ENCODE data around the gene SHANK1. TPM values are rescaled to one million over a fixed set of nuclear protein-coding genes. Genes with fewer than 3 reads are reported as not detected.
A peak's percentile ranks its signal among the peaks of the same experiment; 100 is the strongest.

The SHANK1 gene
- total RNA-seq, 4 donors from 2014 or later: 0.10 to 0.45 TPM; not detected in 2

DNA sequence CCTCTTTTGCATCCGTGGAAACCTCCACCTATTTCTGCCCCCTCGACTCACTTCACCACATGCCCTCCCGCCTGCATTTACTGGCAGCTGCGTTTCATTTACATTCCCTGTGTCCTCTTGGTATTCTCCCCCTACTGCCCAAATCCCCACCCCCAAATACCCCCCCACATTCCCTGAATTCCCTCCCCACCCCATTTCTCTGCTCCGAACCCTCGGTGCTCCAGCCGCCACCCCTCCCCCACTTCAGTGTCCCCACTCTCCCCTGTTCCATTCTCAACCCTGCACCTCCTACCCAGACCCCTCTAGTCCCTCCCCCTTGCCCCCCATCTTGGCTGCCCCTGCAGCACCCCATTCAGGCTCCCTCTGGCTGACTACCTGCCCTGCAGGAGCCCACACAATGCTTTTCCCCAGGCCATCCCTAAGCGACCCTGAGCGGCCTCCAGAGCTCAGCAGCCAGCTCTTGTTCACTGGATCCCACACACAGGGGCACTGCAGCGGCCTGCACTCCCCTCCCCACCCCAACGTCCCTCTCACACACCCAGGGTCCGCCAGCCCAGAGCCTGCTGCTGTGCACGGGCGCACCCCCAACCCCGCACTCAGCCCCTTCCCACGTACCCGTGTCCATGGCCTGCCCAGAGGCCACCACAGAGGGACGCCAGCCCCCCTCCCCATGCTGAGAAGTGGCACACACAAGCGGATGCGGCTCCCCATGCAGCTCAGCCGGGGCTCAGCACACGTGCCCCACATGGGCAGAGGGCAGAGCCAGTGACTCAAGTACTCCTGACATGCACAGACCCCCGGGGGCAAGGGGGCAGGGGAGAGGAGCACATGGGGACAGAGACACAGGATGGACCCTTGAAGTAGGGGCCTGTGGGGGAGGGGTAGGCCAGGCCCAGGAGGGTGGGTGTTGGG, 26.3 kb downstream of the SHANK1 start:
- TF ChIP-seq, protein P1, sequence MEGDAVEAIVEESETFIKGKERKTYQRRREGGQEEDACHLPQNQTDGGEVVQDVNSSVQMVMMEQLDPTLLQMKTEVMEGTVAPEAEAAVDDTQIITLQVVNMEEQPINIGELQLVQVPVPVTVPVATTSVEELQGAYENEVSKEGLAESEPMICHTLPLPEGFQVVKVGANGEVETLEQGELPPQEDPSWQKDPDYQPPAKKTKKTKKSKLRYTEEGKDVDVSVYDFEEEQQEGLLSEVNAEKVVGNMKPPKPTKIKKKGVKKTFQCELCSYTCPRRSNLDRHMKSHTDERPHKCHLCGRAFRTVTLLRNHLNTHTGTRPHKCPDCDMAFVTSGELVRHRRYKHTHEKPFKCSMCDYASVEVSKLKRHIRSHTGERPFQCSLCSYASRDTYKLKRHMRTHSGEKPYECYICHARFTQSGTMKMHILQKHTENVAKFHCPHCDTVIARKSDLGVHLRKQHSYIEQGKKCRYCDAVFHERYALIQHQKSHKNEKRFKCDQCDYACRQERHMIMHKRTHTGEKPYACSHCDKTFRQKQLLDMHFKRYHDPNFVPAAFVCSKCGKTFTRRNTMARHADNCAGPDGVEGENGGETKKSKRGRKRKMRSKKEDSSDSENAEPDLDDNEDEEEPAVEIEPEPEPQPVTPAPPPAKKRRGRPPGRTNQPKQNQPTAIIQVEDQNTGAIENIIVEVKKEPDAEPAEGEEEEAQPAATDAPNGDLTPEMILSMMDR (IDR thresholded peaks at IDR 0.05): no peak
- no peak for TF ChIP-seq POLR2A (IDR thresholded peaks at IDR 0.05)
- no peaks in the 10 kb centered on the region for H3K4me1 ChIP-seq
- no peak for DNase-seq
- H3K4me3 ChIP-seq (replicated peaks in 1 of 3): no peak overlapping the region
- H3K27ac ChIP-seq: no peak overlapping the region
- 6 to 17% methylated on average over 14 to 19 of the region's 23 CpGs for WGBS, 2 donors
- H3K36me3 ChIP-seq: no peaks in the 10 kb centered on the region
- peaks cover 5% of the 10 kb centered on the region for H3K27me3 ChIP-seq
- intact Hi-C loops (cut with DNase I): no loop called here
- H3K9me3 ChIP-seq: no peaks in the 10 kb centered on the region

DNA sequence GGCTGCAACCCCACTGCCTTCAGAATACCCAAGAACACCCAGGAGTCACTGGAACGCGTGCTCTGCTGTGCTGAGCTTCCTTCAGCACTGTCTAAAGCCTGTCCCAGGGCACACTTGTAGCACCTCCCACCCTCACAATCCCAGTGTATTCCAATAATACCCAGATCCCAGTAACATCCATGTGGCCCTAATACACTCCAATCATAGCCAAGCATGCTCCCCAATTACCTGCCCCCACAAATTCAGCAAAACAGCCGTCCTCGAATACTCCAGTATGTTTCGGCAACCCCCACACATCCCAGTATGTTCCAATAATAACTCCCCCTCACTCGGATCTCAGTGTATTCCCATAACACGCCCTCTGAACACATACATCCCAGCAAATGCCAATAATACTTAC, 29.2 kb downstream of the SHANK1 start:
- no peak overlapping the region for H3K4me3 ChIP-seq (replicated peaks in 1 of 3)
- intact Hi-C loops (cut with DNase I): no loop called here
- H3K27ac ChIP-seq: no peak overlapping the region
- WGBS, 2 donors: 73 to 77% methylated on average over 7 of the region's 7 CpGs
- H3K27me3 ChIP-seq: peaks cover 1% of the 10 kb centered on the region
- H3K9me3 ChIP-seq: no peaks in the 10 kb centered on the region
- DNase-seq: no peak
- H3K4me1 ChIP-seq: no peaks in the 10 kb centered on the region
- TF ChIP-seq POLR2A (IDR thresholded peaks at IDR 0.05): no peak
- H3K36me3 ChIP-seq: no peaks in the 10 kb centered on the region

- 60 to 67% methylated on average over 3 to 15 of the region's 19 CpGs for WGBS, 2 donors
- no peaks in the 10 kb centered on the region for H3K36me3 ChIP-seq
- no peaks in the 10 kb centered on the region for H3K27me3 ChIP-seq
- no peak overlapping the region for H3K27ac ChIP-seq
- no peaks in the 10 kb centered on the region for H3K4me1 ChIP-seq
- no peak overlapping the region for H3K4me3 ChIP-seq (replicated peaks in 1 of 3)
- DNase-seq: no peak
- intact Hi-C loops (cut with DNase I): no loop called here
- TF ChIP-seq, protein P1 (IDR thresholded peaks at IDR 0.05): no peak
- TF ChIP-seq POLR2A (IDR thresholded peaks at IDR 0.05): no peak
- no peaks in the 10 kb centered on the region for H3K9me3 ChIP-seq
These were observed 30.8 kb downstream of the SHANK1 start for GRCh38 chr19:50688766-50689165.

DNA sequence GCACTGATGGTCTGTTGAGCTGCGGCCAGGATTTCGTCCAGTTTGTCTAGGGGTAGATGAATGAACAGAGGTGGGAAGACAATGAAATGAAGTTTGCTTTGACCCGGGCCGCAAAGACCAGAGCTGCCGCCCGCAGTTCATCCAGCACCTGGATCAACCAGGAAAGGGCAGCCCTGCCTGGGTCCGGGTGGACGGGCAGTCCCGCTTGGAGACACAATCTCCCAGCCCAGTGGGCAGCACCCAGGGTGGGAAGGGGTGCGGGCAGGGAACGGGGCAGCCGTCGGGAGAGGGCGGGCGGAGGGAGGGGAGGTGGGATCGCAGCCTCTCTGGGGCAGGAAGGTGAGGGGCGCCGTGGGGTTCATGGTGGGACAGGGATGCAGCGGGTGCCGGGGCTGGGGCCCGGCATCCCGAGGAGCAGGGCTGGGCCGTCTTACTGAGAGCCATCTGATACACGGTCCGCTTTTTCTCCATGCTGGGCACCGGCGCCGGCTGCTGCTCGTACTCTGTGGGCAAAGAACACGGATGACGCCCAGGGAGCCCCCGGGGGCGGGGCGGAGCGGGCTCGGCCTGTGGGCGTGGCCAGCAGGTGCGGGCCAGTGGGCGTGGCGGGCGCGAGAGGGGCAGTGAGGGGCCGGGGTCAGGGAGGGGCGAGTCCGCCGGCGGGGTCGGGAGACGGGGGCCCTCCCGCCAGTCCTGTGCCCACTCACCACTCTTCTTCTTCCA, 33.1 kb downstream of the SHANK1 start:
- H3K4me3 ChIP-seq (replicated peaks in 1 of 3): no peak overlapping the region
- H3K27ac ChIP-seq: no peak overlapping the region
- TF ChIP-seq, protein P1 (IDR thresholded peaks at IDR 0.05): no peak
- no peak for TF ChIP-seq POLR2A (IDR thresholded peaks at IDR 0.05)
- no peaks in the 10 kb centered on the region for H3K27me3 ChIP-seq
- no peaks in the 10 kb centered on the region for H3K36me3 ChIP-seq
- H3K9me3 ChIP-seq: no peaks in the 10 kb centered on the region
- intact Hi-C loops (cut with DNase I): no loop called here
- no peaks in the 10 kb centered on the region for H3K4me1 ChIP-seq
- DNase-seq: no peak
- 25 to 35% methylated on average over 8 to 37 of the region's 50 CpGs for WGBS, 2 donors

GRCh38 chr19:50679177-50680125, 40.2 kb downstream of the SHANK1 start:
- peak; percentile 67 to 69 for DNase-seq
- no peak overlapping the region for H3K27ac ChIP-seq
- H3K27me3 ChIP-seq: no peaks in the 10 kb centered on the region
- H3K9me3 ChIP-seq: no peaks in the 10 kb centered on the region
- no peaks in the 10 kb centered on the region for H3K36me3 ChIP-seq
- TF ChIP-seq, protein P1 (IDR thresholded peaks at IDR 0.05): no peak
- TF ChIP-seq POLR2A (IDR thresholded peaks at IDR 0.05): no peak
- 15 to 18% methylated on average over 23 of the region's 23 CpGs for WGBS, 2 donors
- H3K4me3 ChIP-seq (replicated peaks in 1 of 3): no peak overlapping the region
- H3K4me1 ChIP-seq: no peaks in the 10 kb centered on the region
- intact Hi-C loops (cut with DNase I): no loop called here

Measured in thyroid gland (tissue), 4 donors.